Cortex of kidney (tissue), 1 donor: ENCODE data around the gene METTL1.
"Not testable (repeated sequence)": the region's sequence is repeated elsewhere in the genome, so short reads cannot be mapped to it uniquely, and the experiment has no call there.

Experiments
- DNase-seq: peaks from one replicate; lab custom pipeline; 2025; lab: John Stamatoyannopoulos, UW

METTL1 gene

DNA sequence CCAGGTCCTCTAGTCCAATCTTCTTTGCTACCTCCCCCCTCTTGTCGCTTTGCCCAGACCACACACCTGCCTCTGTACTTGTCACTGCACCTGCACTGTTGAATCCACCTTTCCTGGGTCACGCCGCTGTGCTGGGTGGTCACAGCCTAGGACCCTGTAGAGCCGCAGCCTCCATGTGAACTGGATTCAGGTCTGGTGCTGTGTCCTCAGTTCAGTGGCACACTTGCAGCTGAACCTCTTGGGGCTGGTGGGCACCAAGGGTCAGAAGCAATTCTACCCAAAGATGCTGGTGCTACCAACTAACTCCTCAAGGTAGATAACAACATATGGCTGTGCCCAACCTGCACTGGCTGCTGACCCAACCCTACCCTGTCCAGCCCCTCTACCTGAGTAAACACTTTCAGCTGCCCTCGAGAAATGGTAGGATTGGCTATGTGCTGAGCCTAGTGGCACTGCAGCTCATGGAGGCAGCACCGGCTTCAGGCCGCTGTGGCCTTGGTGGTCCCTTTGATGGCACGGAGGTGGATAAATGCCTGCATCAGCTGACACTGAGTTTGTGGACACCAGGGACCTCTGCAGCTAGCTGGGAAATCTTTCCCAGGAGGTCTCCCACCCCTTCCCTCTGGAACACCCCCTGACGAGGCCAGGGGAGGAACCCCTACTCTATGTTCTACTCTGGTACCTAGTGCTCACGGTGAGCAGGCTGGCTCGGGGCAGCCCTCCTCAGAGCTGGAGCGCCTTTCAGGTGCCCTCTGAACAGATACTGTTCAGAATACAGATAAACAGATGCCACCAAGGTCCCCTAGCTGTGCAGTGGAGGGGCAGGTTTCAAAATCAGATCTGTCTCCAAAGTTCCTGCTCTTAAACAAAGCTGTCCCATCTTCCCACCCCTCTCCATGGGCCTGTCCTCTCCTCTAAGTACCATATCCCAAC is 47.6 kb downstream of the METTL1 start:
- no peak for DNase-seq

DNA sequence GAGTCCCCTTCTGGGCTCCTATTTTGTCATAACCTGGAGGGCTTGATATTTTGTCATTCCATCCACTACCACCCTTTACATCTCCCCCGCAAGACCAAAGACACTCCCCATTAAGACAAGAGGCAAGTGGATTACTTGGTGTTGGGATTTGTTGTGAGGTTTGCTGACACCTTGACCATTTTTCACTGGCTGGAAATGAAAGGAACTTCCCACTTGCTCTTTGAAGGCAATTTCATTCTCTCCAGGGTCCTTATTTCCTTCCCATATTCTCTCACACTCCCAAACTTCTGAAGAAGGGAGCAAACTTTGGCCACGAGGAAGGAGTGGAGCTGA is 48.3 kb downstream of the METTL1 start:
- no peak for DNase-seq

DNA sequence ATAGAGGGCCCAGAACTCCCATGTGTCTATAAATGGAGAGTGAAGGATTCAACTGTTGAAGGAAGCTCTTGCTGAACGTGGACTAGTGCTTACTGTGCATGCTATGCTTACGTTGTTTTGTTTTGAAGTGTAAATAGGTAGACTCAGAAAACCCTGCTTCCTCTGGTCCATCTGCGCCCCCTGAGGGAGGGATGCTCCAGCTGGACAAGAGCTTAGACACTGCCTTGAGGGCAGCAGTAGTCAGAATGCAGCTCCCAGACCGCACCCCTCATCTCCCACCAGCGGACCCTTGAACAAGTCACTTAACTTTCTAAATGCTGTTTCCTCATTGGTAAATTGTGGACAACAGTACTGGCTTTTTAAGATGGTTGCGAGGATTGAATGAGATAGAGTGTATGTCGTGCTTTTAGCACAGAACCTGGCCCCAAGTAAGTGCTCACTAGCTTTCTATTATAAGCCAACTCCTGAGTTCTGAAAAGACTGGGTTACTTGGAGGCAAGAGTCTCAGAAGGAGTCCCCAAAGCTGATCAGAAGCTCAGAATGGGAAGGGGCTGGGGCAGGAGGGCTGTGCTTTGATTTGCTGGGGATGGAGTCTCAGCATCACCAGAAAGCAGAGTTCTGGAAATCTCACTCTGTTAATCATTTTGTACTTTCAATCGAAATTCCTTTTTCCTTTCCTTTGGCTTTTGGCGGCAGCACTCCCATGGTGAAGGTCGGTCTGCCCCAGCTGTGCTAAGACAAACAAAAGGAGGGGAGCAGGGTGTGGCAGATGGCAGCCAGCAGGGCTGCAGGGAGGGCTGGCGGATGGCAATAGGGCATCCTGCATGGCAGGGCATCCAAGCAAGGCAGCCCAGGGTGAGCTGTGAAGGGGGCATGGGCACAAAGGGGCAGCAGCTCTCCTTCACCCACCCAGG is 48.9 kb downstream of the METTL1 start:
- no peak for DNase-seq

DNA sequence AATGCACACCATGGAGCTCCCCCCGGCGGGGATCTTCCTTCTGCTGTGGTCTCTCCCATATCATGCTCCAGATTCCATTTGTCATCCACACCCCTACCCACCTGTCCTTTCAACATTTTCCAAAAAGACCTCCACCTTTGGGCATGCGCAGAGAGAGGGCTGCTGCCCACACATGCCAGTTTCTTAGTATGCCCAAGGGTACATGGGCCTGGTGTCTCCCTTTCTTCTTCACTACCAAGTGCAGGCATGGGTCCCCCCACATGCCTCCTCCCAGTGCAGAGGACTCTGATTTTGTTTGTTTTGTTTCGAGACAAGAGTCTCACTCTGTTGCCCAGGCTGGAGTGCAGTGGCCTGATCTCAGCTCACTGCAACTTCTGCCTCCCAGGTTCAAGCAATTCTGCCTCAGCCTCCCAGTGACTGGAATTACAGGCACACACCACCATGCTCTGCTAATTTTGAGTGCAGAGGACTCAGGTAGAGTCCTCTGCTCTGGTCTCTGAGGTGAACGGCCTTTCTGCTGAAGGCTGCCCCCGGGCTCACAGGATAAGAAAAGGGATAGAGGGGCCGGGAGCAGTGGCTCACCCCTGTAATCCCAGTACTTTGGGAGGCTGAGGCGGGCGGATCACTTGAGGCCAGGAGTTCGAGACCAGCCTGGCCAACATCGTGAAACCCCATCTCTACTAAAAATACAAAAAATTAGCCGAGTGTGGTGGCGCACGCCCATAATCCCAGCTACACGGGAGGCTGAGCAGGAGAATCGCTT is 49.9 kb downstream of the METTL1 start:
- not testable (repeated sequence) for DNase-seq

DNA sequence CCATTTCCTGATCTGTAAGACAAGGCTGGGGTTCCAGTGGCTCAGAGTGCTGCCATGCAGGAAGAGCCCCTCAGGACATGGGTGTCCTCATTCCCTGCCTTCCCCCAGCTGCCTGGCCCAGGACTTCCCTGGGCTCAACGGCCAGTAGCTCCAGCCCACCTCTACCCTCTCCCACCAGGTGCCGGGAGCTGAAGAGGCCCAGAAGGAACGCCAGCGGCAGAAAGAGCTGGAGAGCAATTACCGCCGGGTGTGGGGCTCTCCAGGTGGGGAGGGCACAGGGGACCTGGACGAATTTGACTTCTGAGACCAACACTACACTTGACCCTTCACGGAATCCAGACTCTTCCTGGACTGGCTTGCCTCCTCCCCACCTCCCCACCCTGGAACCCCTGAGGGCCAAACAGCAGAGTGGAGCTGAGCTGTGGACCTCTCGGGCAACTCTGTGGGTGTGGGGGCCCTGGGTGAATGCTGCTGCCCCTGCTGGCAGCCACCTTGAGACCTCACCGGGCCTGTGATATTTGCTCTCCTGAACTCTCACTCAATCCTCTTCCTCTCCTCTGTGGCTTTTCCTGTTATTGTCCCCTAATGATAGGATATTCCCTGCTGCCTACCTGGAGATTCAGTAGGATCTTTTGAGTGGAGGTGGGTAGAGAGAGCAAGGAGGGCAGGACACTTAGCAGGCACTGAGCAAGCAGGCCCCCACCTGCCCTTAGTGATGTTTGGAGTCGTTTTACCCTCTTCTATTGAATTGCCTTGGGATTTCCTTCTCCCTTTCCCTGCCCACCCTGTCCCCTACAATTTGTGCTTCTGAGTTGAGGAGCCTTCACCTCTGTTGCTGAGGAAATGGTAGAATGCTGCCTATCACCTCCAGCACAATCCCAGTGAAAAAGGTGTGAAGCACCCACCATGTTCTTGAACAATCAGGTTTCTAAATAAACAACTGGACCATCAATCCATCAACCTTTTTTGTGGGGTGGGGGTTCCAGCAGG is 51.0 kb downstream of the METTL1 start:
- DNase-seq = no peak

DNA sequence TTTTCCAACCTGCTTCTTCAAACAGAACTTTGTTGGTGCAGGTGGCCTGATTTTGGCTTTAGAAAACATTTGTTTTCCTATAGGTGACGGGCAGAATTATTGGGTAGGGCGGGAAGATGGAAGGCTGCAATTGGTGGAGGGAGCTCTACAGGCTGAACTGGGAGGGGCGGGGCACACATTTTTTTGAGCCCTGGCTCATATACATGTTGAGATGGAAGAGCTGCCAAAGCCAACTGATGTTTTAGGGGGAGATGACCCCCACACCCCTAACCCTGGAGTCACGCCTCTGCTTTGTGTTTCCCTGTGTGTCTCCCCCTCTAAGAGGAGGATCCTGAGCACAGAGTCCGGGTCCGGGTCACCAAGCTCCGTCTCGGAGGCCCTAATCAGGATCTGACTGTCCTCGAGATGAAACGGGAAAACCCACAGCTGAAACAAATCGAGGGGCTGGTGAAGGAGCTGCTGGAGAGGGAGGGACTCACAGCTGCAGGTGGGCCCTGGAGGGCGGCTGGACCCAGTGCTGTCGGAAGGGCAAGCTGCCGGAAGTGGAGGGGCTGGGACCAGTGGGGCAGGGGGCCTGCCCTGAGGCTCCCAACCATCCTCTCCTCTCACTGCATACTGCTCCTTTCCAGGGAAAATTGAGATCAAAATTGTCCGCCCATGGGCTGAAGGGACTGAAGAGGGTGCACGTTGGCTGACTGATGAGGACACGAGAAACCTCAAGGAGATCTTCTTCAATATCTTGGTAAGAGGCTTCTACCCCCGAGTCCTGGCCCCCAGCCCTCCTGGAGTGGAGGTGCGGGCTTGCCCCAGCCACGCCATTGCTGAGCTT is 51.9 kb downstream of the METTL1 start:
- no peak for DNase-seq

DNA sequence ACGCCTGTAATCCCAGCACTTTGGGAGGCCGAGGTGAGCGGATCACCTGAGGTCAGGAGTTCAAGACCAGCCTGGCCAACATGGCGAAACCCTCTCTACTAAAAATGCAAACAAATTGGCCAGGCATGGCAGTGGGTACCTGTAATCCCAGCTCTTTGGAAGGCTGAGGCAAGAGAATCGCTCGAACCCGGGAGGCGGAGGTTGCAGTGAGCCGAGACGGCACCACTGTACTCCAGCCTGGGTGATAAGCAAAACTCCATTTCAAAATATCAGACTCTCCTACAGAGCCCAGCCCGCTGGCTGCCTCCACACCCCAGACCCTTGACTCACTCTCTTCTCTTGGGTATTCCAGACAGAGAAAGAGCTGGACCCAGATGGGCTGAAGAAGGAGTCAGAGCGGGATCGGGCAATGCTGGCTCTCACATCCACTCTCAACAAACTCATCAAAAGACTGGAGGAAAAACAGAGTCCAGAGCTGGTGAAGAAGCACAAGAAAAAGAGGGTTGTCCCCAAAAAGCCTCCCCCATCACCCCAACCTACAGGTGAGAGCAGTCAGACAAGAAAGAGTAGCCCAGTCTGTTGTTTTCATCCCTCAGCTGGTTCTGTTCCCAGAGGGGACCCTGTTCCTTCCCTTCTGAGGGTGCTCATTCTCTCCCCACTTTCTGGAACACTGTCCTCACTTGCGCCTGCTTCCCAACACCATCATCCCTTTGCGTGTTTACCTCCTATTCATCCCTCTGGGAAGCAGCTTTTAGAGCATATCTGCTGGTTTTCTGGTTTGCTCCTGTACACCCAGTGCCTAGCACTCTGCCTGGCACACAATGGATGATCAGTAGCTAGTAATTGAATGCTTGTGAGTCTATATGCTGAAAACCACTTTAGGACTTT is 53.0 kb downstream of the METTL1 start:
- DNase-seq = no peak
